Osteocyte (in vitro differentiated cells): Measurements from ENCODE around the gene IL3RA. TPM values are rescaled to one million over a fixed set of nuclear protein-coding genes. Genes with fewer than 3 reads are reported as not detected.

ENCODE experiments used
- DNase-seq: peaks from one replicate; pipeline ENCODE4 v3.0.0; 2021; ENCODE audit warnings: mixed read lengths; ENCODE audit not compliant: unreplicated experiment; ENCODE audit errors: extremely low spot score
- H3K27ac Mint-ChIP-seq: one replicate; pipeline ENCODE4 v1.8.0; 2021; ENCODE audit warnings: mild to moderate bottlenecking, mixed read lengths; ENCODE audit not compliant: unreplicated experiment
- H3K27me3 Mint-ChIP-seq: one replicate; pipeline ENCODE4 v1.8.0; 2021; ENCODE audit warnings: mixed read lengths; ENCODE audit not compliant: unreplicated experiment
- H3K36me3 Mint-ChIP-seq: one replicate; pipeline ENCODE4 v1.8.0; 2021; ENCODE audit warnings: mixed read lengths; ENCODE audit not compliant: unreplicated experiment
- H3K4me1 Mint-ChIP-seq: one replicate; pipeline ENCODE4 v1.8.0; 2021; ENCODE audit warnings: mixed read lengths; ENCODE audit not compliant: unreplicated experiment
- H3K4me3 Mint-ChIP-seq: one replicate; pipeline ENCODE4 v1.8.0; 2021; ENCODE audit warnings: mild to moderate bottlenecking, moderate library complexity, mixed read lengths; ENCODE audit not compliant: unreplicated experiment
- H3K9me3 Mint-ChIP-seq: one replicate; pipeline ENCODE4 v1.8.0; 2021; ENCODE audit warnings: mixed read lengths; ENCODE audit not compliant: unreplicated experiment
- CTCF ChIP-seq: fragments of 200-600 bp; sonication (generic); IDR thresholded peaks from 2 replicates; pipeline ENCODE4 v1.5.0; 2021; ENCODE audit warnings: antibody characterized with exemption, mild to moderate bottlenecking, moderate library complexity
- total RNA-seq: library from RNA; stranded (reverse); gene quantifications from 2 replicates; pipeline ENCODE4 v1.2.1, GENCODE V29; 2021

IL3RA gene
- total RNA-seq, 1 donor from 2014 or later, result 0.24 TPM

GRCh38 chrX:1316527-1316926 is 20.1 kb upstream of the IL3RA start:
- no peaks in the 10 kb centered on the region for H3K4me1 Mint-ChIP-seq
- H3K27me3 Mint-ChIP-seq, result no peaks in the 10 kb centered on the region
- no peak for DNase-seq
- H3K4me3 Mint-ChIP-seq, result no peak overlapping the region
- H3K36me3 Mint-ChIP-seq, result no peaks in the 10 kb centered on the region
- H3K9me3 Mint-ChIP-seq, result no peaks in the 10 kb centered on the region
- TF ChIP-seq CTCF, result no peak
- H3K27ac Mint-ChIP-seq, result no peak overlapping the region

DNA sequence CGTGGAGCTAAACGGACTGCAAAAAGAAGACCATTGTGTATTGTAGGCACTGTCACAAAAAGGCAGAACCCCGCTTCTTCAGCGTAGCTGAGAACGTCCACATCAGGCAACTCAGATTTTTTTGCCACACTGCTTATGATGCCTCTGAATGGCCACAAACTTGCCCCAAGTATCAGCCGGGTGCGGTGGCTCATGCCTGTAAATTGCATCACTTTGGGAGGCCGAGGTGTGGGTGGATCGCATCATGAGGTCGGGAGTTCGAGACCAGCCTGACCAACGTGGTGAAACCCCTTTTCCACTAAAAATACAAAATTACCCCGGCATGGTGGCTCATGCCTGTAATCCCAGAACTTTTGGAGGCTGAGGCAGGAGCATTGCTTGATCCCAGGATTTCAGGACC is 14.9 kb upstream of the IL3RA start:
- TF ChIP-seq CTCF, result no peak
- Mint-ChIP-seq H3K27me3 (peaks cover 2% of the 10 kb centered on the region), H3K27ac (no peak overlapping the region), H3K36me3 (no peaks in the 10 kb centered on the region), H3K4me3 (no peak overlapping the region), H3K4me1 (no peaks in the 10 kb centered on the region), H3K9me3 (no peaks in the 10 kb centered on the region)
- DNase-seq, result no peak

DNA sequence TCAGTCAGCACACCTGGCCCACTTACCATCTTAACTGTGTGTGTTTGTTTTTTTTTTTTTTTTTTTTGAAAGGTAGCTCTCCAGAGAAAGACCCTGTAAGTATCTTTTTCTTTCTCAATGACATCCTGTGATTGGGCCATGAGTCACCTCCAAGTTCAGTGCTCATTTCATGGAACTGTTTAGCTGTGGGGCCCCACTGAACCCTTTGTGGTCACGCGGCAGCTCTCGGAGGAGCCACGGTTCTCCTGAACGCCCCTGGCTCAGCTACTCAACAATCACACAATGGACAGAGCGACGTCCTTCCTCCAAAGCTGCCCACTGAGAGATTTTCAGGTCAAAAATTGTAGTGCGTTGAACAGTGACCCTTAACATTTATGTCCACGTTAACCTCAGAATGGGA is 14.2 kb upstream of the IL3RA start:
- TF ChIP-seq CTCF, result no peak
- Mint-ChIP-seq H3K4me1 (no peaks in the 10 kb centered on the region), H3K36me3 (no peaks in the 10 kb centered on the region), H3K27ac (no peak overlapping the region), H3K9me3 (no peaks in the 10 kb centered on the region), H3K4me3 (no peak overlapping the region), H3K27me3 (peaks cover 2% of the 10 kb centered on the region)
- no peak for DNase-seq

DNA sequence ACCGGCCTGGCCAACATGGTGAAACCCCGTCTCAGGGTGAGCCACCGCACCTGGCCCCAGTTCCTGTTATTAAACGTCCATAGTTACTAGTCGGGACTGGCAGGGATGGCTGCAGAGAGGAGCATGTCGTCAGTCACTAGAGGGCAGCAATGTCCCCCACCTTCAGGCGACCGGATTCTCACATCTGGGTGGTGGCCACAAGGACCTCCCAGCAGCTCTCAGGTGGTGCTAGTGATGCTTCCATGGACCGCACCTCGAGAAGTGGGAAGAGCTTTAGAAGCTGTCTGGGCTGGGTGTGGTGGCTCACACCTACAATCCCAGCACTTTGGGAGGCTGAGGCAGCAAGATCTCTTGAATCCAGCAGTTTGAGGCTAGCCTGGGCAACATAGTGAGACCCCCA is 13.3 kb upstream of the IL3RA start:
- no peaks in the 10 kb centered on the region for H3K36me3 Mint-ChIP-seq
- no peak for DNase-seq
- H3K27ac Mint-ChIP-seq, result no peak overlapping the region
- H3K9me3 Mint-ChIP-seq, result no peaks in the 10 kb centered on the region
- peaks cover 2% of the 10 kb centered on the region for H3K27me3 Mint-ChIP-seq
- no peak overlapping the region for H3K4me3 Mint-ChIP-seq
- H3K4me1 Mint-ChIP-seq, result no peaks in the 10 kb centered on the region
- TF ChIP-seq CTCF, result peak; percentile 60

- Mint-ChIP-seq H3K36me3 (no peaks in the 10 kb centered on the region), H3K4me3 (no peak overlapping the region), H3K27ac (no peak overlapping the region), H3K9me3 (no peaks in the 10 kb centered on the region), H3K4me1 (no peaks in the 10 kb centered on the region), H3K27me3 (peaks cover 2% of the 10 kb centered on the region)
- DNase-seq, result no peak
- no peak for TF ChIP-seq CTCF
These were observed 11.0 kb upstream of the IL3RA start for GRCh38 chrX:1325515-1326116.
